ENCODE data around the gene TTC39C. TPM values are rescaled to one million over a fixed set of nuclear protein-coding genes. Genes with fewer than 3 reads are reported as not detected.

Gene TTC39C
- total RNA-seq, 2 experiments from 2014 or later = 31.4 to 47.0 TPM

DNA sequence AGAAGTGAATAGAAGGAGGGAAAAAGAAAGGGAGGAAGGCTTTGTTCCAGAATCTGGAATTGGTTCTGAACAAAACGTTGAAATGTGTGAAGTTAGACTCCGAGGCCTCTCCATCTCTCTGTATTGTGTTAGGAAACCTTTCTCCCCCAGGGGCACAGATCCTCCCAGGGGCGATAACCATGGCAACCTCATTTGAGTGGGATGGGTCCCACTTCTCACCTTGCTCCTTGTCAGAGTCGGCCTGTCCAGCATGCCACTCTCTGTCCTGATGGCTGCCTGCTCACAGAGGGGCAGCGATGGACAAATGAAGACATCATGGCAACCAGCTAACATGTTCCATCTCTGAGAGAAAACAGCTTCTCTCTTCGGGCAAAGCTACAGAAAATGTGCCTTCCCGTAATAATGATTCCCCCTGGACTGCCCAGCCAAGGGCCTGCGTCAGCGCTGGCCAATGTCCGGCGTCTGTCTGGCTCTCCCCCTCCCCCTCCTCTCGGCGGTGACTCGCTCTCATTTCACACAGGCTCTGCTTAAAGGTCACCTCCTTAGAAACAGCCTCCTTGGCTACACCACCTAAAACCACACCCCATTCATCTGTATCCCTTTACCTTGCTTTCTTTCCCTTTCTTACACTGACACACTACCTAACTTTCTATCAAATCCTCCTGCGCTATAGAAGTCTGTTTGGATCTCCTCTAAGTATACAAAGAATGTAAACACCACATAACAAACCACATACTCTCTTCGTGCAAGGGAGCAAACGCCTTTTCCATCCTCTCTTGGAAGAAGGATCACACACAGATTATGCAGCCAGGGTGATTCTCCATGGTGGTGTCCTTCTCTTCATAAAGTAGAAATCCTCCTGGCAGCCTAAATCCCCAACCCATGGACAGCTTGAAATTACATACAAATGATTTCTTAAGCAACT lies 32.1 kb upstream of the TTC39C start:
- Histone ChIP-seq H3K4me1 (ENCODE audit: insufficient read depth, low read length, poor library complexity, severe bottlenecking) (peaks cover 14% of the 10 kb centered on the region), H3K79me2 (ENCODE audit: insufficient read depth, low read depth, low read length) (no peaks in the 10 kb centered on the region), H3K9me2 (ENCODE audit: insufficient read depth, low read length) (no peaks in the 10 kb centered on the region), H2AFZ (ENCODE audit: low read length) (no peak overlapping the region), H4K20me1 (ENCODE audit: insufficient read depth, low read length) (no peaks in the 10 kb centered on the region), H3K9me3 (ENCODE audit: low read length) (no peaks in the 10 kb centered on the region), H3K36me3 (ENCODE audit: insufficient read depth, low read length) (no peaks in the 10 kb centered on the region), H3K4me3 (ENCODE audit: low read depth, low read length, poor library complexity, severe bottlenecking) (no peak overlapping the region), H3K27ac (ENCODE audit: low read depth, low read length, poor library complexity, severe bottlenecking) (no peak overlapping the region), H3K4me2 (ENCODE audit: low read length) (no peak overlapping the region)
- ChIA-PET POLR2A (interaction anchor here (0.7 kb wide), 1 partner anchor 1990 kb away, joined by 3 read pairs; no protein-coding TSS in a partner anchor), CTCF (ENCODE audit: unreplicated experiment) (interaction anchor here (1.3 kb wide), 1 partner anchor 16 kb away, joined by 3 read pairs; no protein-coding TSS in a partner anchor)
- TF ChIP-seq EZH2phosphoT487 (IDR thresholded peaks at IDR 0.05; ENCODE audit: borderline replicate concordance, low read depth, low read length) = no peak
- TF ChIP-seq, protein P1, sequence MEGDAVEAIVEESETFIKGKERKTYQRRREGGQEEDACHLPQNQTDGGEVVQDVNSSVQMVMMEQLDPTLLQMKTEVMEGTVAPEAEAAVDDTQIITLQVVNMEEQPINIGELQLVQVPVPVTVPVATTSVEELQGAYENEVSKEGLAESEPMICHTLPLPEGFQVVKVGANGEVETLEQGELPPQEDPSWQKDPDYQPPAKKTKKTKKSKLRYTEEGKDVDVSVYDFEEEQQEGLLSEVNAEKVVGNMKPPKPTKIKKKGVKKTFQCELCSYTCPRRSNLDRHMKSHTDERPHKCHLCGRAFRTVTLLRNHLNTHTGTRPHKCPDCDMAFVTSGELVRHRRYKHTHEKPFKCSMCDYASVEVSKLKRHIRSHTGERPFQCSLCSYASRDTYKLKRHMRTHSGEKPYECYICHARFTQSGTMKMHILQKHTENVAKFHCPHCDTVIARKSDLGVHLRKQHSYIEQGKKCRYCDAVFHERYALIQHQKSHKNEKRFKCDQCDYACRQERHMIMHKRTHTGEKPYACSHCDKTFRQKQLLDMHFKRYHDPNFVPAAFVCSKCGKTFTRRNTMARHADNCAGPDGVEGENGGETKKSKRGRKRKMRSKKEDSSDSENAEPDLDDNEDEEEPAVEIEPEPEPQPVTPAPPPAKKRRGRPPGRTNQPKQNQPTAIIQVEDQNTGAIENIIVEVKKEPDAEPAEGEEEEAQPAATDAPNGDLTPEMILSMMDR (conservative IDR thresholded peaks at IDR 0.05; ENCODE audit: low read length) = no peak
- intact Hi-C loops (cut with micrococcal nuclease; ENCODE audit: unreplicated experiment) = no loop called here
- DNase-seq (ENCODE audit: low spot score) = no peak
- no TSS peak for BruUV-seq (replicated peaks)

- CTCF ChIA-PET (ENCODE audit: unreplicated experiment) = interaction anchor here (1.3 kb wide), 1 partner anchor 15 kb away, joined by 3 read pairs; no protein-coding TSS in a partner anchor
- H3K9me2 ChIP-seq (ENCODE audit: insufficient read depth, low read length) = no peaks in the 10 kb centered on the region
- no peak overlapping the region for H2AFZ ChIP-seq (ENCODE audit: low read length)
- no peak overlapping the region for H3K4me3 ChIP-seq (ENCODE audit: low read depth, low read length, poor library complexity, severe bottlenecking)
- H3K27ac ChIP-seq (ENCODE audit: low read depth, low read length, poor library complexity, severe bottlenecking) = no peak overlapping the region
- no peaks in the 10 kb centered on the region for H3K79me2 ChIP-seq (ENCODE audit: insufficient read depth, low read depth, low read length)
- H3K9me3 ChIP-seq (ENCODE audit: low read length) = no peaks in the 10 kb centered on the region
- POLR2A ChIA-PET = interaction anchor here (0.9 to 1.1 kb wide), 2 partner anchors 16 to 35 kb away, joined by 3 read pairs; no protein-coding TSS in a partner anchor
- H3K36me3 ChIP-seq (ENCODE audit: insufficient read depth, low read length) = no peaks in the 10 kb centered on the region
- TF ChIP-seq, protein P1 (conservative IDR thresholded peaks at IDR 0.05; ENCODE audit: low read length) = no peak
- TF ChIP-seq EZH2phosphoT487 (IDR thresholded peaks at IDR 0.05; ENCODE audit: borderline replicate concordance, low read depth, low read length) = no peak
- H3K4me1 ChIP-seq (ENCODE audit: insufficient read depth, low read length, poor library complexity, severe bottlenecking) = peaks cover 10% of the 10 kb centered on the region
- H3K4me2 ChIP-seq (ENCODE audit: low read length) = no peak overlapping the region
- no peak for DNase-seq (ENCODE audit: low spot score)
- no peaks in the 10 kb centered on the region for H4K20me1 ChIP-seq (ENCODE audit: insufficient read depth, low read length)
- no TSS peak for BruUV-seq (replicated peaks)
- intact Hi-C loops (cut with micrococcal nuclease; ENCODE audit: unreplicated experiment) = no loop called here
Measured at GRCh38 chr18:23983112-23983511, 31.4 kb upstream of the TTC39C start.
